ENCODE data around the gene DAB2.
"Not testable (repeated sequence)": the region's sequence is repeated elsewhere in the genome, so short reads cannot be mapped to it uniquely, and the experiment has no call there.

The DAB2 gene

GRCh38 chr5:39352170-39352569 lies 72.6 kb downstream of the DAB2 start:
- no peak for DNase-seq (ENCODE audit: low read depth in 2 of 2, low spot score in 1 of 2)

GRCh38 chr5:39349484-39349883 lies 75.3 kb downstream of the DAB2 start:
- no peak for DNase-seq (ENCODE audit: low read depth in 2 of 2, low spot score in 1 of 2)

GRCh38 chr5:39342460-39342859 lies 82.3 kb downstream of the DAB2 start:
- DNase-seq (ENCODE audit: low read depth in 2 of 2, low spot score in 1 of 2), result no peak

- DNase-seq (ENCODE audit: low read depth in 2 of 2, low spot score in 1 of 2), result no peak
Observed at GRCh38 chr5:39341896-39342295, 82.9 kb downstream of the DAB2 start.

GRCh38 chr5:39340506-39340905 lies 84.3 kb downstream of the DAB2 start:
- DNase-seq (ENCODE audit: low read depth in 2 of 2, low spot score in 1 of 2), result no peak

- no peak for DNase-seq (ENCODE audit: low read depth in 2 of 2, low spot score in 1 of 2)
Observed at GRCh38 chr5:39337252-39337915, 87.4 kb downstream of the DAB2 start.

- DNase-seq (ENCODE audit: low read depth in 2 of 2, low spot score in 1 of 2), result not testable (repeated sequence)
Observed at GRCh38 chr5:39334296-39334695, 90.5 kb downstream of the DAB2 start.

- DNase-seq (ENCODE audit: low read depth in 2 of 2, low spot score in 1 of 2), result no peak
Observed at GRCh38 chr5:39333104-39333503, 91.7 kb downstream of the DAB2 start.

- DNase-seq (ENCODE audit: low read depth in 2 of 2, low spot score in 1 of 2), result no peak
Observed at GRCh38 chr5:39331861-39332381, 92.9 kb downstream of the DAB2 start.

GRCh38 chr5:39328731-39329130 lies 96.0 kb downstream of the DAB2 start:
- DNase-seq (ENCODE audit: low read depth in 2 of 2, low spot score in 1 of 2), result no peak

- no peak for DNase-seq (ENCODE audit: low read depth in 2 of 2, low spot score in 1 of 2)
Observed at GRCh38 chr5:39323542-39323941, 101.2 kb downstream of the DAB2 start.

Data from stimulated activated CD8-positive, alpha-beta memory T cell treated with anti-CD3 and anti-CD28 coated beads, Interleukin-4, amount 100 ng/mL, for 1 hour (primary cell).